ENCODE results near the gene FHOD1.

Gene FHOD1

GRCh38 chr16:67230809-67231660 lies 16.2 kb downstream of the FHOD1 start:
- no peak for FAIRE-seq

- no peak for FAIRE-seq
These were observed 17.1 kb downstream of the FHOD1 start for GRCh38 chr16:67229906-67230808.

DNA sequence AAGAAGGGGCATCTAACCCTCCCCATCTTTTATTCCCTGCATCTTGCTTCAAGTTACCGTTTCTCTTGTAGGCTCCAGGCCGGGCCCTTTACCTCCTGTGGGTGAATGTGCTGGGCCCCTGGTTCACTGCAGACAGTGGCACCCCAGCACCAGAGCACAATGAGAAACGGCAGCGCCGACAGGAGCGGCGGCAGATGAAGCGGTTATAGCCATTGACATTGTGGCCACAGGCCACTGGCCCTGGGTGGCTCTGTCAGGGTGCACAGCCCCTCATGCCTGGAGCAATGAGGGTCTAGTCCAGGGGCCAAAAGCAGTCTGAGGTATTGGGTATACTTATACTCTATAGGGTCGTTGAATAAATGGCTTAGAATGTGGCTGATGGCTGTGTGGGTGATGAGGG lies 18.4 kb downstream of the FHOD1 start:
- FAIRE-seq, result no peak

- no peak for FAIRE-seq
These were observed 19.1 kb downstream of the FHOD1 start for GRCh38 chr16:67228034-67228785.

- no peak for FAIRE-seq
These were observed 19.7 kb downstream of the FHOD1 start for GRCh38 chr16:67227567-67227921.

DNA sequence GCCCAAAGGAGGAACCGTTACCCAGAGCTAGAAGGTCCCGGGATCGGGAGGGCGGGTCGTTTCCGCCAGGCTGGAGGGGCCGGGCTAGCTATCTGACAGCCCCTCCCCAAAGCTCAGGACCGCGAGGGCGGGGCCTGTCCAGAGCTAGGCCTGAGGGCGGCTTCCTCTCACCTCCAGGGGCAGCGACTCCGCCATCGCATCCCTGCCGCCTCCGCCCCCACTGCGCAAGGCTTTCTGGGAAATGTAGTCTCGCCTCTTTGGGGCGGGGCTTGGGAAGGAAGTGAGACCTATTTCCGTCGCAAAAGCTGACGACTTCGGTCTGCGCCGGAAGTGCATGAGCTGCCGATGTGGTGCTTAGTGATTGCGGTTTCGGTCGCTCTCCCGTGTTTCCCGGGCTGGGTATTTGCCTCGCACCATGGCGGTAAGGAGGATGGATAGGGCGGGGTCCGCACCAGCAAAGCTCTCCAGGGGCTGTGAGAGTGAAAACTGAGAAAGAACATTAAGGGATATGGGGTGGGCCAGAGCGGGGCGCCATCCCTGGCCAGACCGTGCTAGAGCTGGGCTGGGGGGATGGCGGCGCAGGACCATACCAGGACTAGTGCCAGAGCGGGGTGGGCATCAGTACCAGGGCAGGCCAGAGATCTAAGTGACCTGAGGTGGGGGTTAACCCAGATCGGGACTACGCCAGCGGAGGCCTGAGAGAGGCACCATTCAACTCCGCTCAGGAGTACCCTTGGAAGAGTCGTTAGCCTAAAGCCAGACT lies 20.3 kb downstream of the FHOD1 start, which contains the start of gene TMEM208:
TMEM208 (plus strand) TSS at position 327 of the 763 bp plus-strand sequence; CDS start at position 416, 89 bp downstream.
- FAIRE-seq, result no peak

DNA sequence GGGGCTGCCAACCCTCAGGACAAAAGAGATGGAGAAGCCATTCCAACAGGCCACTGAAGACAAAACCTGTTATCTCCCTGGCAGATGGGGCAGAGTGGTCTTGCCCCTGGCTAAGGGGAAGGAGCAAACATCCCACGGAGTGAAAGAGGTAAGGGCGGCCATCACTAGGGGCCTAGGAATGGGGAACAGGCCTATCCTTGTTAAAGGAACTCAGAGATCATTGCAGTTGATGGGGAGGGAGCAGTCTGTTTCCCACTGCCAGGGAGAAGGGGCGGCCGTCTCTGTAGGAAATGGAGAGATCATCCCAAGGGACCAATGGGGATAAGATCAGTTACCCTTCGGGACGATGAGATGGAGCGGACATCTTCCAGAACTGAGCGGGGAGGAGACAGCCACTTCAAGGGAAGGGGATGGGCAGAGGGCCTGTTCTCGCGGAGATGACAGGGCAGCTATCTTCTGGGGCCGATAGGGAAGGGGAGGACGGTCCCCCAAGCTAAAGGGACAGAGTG lies 20.9 kb downstream of the FHOD1 start:
- no peak for FAIRE-seq

DNA sequence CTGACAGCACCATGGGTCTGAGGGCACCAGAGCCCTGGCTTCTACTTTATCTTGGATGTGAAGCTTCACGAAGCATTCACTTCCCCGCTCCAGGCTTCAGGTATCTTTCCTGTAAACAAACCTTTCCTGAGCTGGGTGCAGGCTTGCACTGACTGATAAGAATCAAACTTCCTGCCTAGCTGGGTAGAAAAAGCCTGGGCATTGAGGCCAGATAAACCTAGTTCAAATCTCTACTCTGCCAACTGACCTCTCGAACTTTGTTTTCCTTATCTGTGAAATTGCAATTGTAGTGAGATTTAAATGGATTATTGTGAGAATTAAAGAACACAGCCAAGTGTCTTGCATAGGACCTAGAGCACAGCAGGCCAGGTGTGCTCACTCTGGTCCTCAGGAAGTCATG lies 23.3 kb downstream of the FHOD1 start:
- FAIRE-seq, result no peak

DNA sequence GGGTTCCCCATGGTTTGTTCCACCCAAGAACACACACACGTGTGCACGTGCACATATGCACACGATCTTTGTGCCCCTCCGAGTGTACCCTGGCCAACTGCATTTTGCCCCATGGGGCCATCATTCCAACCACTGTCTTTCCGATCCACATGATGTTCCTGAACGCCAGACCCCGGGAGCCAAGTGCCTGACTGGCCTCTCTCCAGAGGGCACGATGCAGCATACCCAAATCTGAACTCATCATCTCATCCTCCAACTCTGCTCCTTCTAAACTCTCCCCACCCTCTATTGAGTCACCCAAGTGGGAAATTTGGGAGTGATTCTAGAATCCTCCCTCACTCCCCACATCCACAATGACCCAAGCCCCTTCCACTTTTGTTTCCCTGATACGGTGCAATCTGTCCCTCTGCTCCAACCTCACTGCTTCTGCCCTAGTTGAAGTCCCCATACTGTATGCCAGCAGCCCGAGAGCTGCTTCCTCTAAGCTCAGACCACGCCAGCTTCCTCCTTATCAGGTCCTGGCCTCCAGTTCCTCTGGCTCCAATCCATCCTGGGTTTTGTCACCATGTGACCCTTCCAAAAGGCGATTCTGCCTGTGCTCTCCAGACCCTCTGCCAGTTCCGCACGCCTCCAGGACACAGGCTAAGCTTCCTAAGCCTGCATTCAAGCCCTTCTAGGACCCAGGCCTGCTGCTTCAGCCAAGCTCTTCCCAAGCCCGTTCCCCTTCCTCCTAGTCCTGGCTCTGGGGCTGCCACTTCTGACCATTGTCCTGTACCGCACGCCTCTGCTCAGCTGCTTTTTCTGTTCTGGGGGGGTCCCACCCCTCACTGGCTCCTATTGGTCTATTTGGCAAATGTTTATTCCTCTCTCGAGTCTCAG lies 30.4 kb downstream of the FHOD1 start:
- FAIRE-seq, result no peak

- no peak for FAIRE-seq
These were observed 31.6 kb downstream of the FHOD1 start for GRCh38 chr16:67215706-67216105.

- FAIRE-seq, result no peak
These were observed 33.9 kb downstream of the FHOD1 start for GRCh38 chr16:67213197-67214019.

- FAIRE-seq, result no peak
These were observed 34.5 kb downstream of the FHOD1 start for GRCh38 chr16:67212766-67213165.

- no peak for FAIRE-seq
These were observed 35.6 kb downstream of the FHOD1 start for GRCh38 chr16:67211674-67212073.

GRCh38 chr16:67210069-67210937 lies 37.0 kb downstream of the FHOD1 start:
- no peak for FAIRE-seq

GRCh38 chr16:67209565-67209964 lies 37.7 kb downstream of the FHOD1 start:
- no peak for FAIRE-seq

- FAIRE-seq, result no peak
These were observed 39.0 kb downstream of the FHOD1 start for GRCh38 chr16:67208154-67208896.

DNA sequence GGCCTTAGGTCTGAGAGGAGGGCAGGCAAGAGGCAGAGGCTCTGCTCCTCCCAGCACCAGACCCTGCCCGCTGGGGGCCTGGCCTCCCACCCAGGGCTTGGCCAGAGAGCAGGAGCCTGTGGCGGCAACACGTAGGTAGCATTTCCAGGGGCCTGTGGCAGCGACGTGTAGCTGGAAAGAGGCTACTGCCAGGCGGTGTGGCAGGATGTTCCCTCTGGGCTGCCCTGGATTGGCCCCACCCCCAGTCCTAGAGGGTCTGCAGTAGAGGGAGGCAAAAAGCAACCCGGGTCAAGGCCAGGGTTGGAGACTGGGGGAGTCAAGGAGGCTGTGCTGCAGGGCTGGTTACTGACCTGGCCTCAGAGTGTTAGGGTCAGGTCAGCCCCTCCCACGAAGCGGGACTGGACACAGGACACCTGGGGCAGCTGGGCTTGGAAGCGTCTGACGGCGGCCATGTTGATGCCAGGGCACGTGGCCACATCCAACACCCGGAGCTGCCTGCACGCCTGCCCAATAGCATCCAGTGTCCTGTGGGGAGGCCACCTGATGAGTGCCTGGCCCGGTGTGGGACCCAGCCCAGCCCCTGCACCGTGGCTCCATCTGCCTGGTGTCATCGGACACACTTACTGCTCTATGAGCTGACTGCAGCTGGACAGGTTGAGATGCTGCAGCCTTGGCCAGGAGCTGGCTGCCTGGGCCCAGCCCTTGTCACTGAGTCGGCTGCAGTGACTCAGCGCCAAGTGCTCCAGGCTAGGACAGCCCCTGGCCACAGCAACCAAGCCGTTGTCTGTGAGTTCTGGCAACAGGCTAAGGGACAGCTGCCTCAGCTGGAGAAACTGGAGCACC lies 39.8 kb downstream of the FHOD1 start:
- FAIRE-seq, result no peak

Measured in colon (tissue), 2 donors.